Heart left ventricle (tissue), 16 donors: ENCODE measurements around the gene B3GAT2. TPM values are rescaled to one million over a fixed set of nuclear protein-coding genes. Genes with fewer than 3 reads are reported as not detected.

ENCODE experiments used
- ATAC-seq, 4 donors: fragments of 200-7000 bp; cut with Tn5 transposase; one replicate each; pipeline ENCODE4 v1.9.1; 2020 to 2022; ENCODE audit warnings: moderate library complexity in 4 of 4, mild to moderate bottlenecking in 3 of 4, moderate number of reproducible peaks in 1 of 4
- DNase-seq, 5 donors: peaks; one replicate each; pipeline ENCODE4 v3.0.0-alpha.2; 2020
- H3K27ac ChIP-seq, 12 donors: fragments of 200-600 bp; sonication (generic) in 4 of 12; one replicate each; pipeline versions ENCODE4 v1.5.0 to v1.8.0; 2016 to 2022; ENCODE audit warnings: mild to moderate bottlenecking in 2 of 12
- H3K27me3 ChIP-seq, 9 donors: fragments of 200-600 bp; sonication (generic) in 2 of 9; one replicate each; pipeline versions ENCODE4 v1.5.1 to v1.8.0; 2016 to 2022; ENCODE audit warnings: mild to moderate bottlenecking in 3 of 9
- H3K36me3 ChIP-seq, 9 donors: fragments of 200-600 bp; sonication (generic) in 2 of 9; one replicate each; pipeline versions ENCODE4 v1.5.0 to v1.8.0; 2018 to 2022; ENCODE audit warnings: mild to moderate bottlenecking in 2 of 9
- H3K4me1 ChIP-seq, 12 donors: fragments of 200-600 bp; sonication (generic) in 4 of 12; one replicate each; pipeline versions ENCODE4 v1.5.0 to v1.8.0; 2016 to 2022; ENCODE audit warnings: mild to moderate bottlenecking in 3 of 12
- H3K4me3 ChIP-seq, 12 donors: fragments of 200-600 bp; sonication (generic) in 4 of 12; one replicate each; pipeline versions ENCODE4 v1.5.0 to v1.8.0; 2017 to 2022; ENCODE audit warnings: mild to moderate bottlenecking in 9 of 12, moderate library complexity in 4 of 12
- H3K9me3 ChIP-seq, 12 donors: fragments of 200-600 bp; sonication (generic) in 4 of 12; one replicate each; pipeline versions ENCODE4 v1.5.0 to v1.8.0; 2016 to 2022; ENCODE audit warnings: mild to moderate bottlenecking in 1 of 12
- POLR2A ChIP-seq, 2 donors: fragments of 450-650 bp; IDR thresholded peaks; one replicate each; pipeline ENCODE4 v1.6.1; 2017; ENCODE audit warnings: antibody characterized with exemption in 2 of 2, mild to moderate bottlenecking in 2 of 2, moderate library complexity in 2 of 2
- WGBS, 4 donors: extraction: QIAGEN DNeasy Blood & Tissue Kit in 2 of 4; methylation state at CpG; one replicate each; pipeline versions ENCODE4 v1.1.5 to v1.1.7; 2013 to 2018; 5-methylcytosine and 5-hydroxymethylcytosine counted together
- intact Hi-C, 10 donors: fragments of 100-400 bp; cut with DNase I; formaldehyde crosslinking; loops; one replicate each; pipeline versions ENCODE4 v1.11.1 to v1.14.2; 2022
- polyA plus RNA-seq, 2 donors: library from polyadenylated mRNA; stranded (reverse); fragments of 200-250 nt; gene quantifications; one replicate each; pipeline ENCODE4 v1.2.3, GENCODE V29; 2013
- total RNA-seq, 9 donors: library from RNA; depleted of rRNA in 2 of 9; stranded (reverse); fragments of >200 nt in 2 of 9; fragmentation: NEBNext Ultra II Directional in 3 of 9; extraction: Animal tissue kit (Norgen Biotek cat#: 25700) in 3 of 9; gene quantifications; one replicate each; pipeline versions ENCODE4 v1.1.0 to v1.2.4, GENCODE V29; 2016 to 2023
- TF ChIP-seq, protein P1 (sequence below), 12 donors: fragments of 200-600 bp; sonication (generic) in 4 of 12; IDR thresholded peaks; one replicate each; pipeline versions ENCODE4 v1.5.0 to v1.8.0; 2018 to 2022; ENCODE audit warnings: antibody characterized with exemption in 12 of 12, mild to moderate bottlenecking in 5 of 12
- donor health status: ischemic (EF 13 %, LVEDD 7.1; RV severe dilation, severe dysfunction).
- donor health status: healthy with polysubstance abuse.
- donor health status: DM: no; HTN: yes; CAD: no.
- donor health status: DM: no; HTN: no; CAD: no.
- donor health status: ischemic (EF 25% LVEDD 6.9; RV normal size, moderate dysfunction).
- donor health status: ischemic (EF 25% LVEDD 5.7; RV mildly dilated, moderate dysfunction).
- donor health status: healthy.
- donor health status: DM: yes; HTN: yes; CAD: no.
- donor health status: ischemic (EF 35%, LVEDD 5.7; RV mildly dilated, moderate dysfunction).
- donor health status: nonischemic (EF 11% LVEDD 7.7; RV severe dilation, severe dysfunction).
- donor health status: DM: yes; HTN: yes; CAD: no.
- donor health status: PGD.
- donor health status: ischemic (EF 29% LVEDD 5.4; RV normal size, mild dysfunction).
- donor health status: nonischemic (EF 23%, LVEDD 6.1; RV moderate dilation, normal function).

The B3GAT2 gene
- total and polyA plus RNA-seq, 11 donors, result 0.04 to 0.09 (median 0.07) TPM; not detected in 5

DNA sequence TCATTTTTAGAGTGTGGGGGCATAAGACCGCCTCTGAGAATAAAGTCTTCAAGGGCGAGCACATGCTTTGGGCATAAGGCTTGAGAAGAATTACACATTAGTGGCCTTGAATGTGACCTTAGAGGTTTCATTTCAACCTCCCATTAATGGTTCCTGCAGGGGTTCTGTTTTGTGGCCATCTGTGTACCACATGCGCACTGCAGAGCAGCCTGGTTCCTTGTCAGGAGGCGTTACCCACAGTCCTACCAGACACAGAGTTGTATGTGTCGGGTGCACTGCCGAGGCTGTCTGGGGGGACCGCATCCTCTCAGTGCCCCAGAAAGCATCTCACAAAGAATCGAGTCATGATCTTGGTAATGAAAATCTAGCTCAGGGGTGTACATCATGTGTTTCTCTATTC is 115.7 kb downstream of the B3GAT2 start:
- H3K4me1 ChIP-seq, result peaks cover 0 to 10% (median 0%) of the 10 kb centered on the region in 12 donors
- no peaks in the 10 kb centered on the region for H3K9me3 ChIP-seq
- no peak overlapping the region for H3K4me3 ChIP-seq
- ATAC-seq (no peak), DNase-seq (no peak)
- H3K36me3 ChIP-seq, result peaks cover 0 to 11% (median 0%) of the 10 kb centered on the region in 9 donors
- 94 to 99% (median 97%) methylated on average over 8 of the region's 8 CpGs for WGBS, 4 donors
- H3K27ac ChIP-seq, result no peak overlapping the region
- TF ChIP-seq, protein P1, sequence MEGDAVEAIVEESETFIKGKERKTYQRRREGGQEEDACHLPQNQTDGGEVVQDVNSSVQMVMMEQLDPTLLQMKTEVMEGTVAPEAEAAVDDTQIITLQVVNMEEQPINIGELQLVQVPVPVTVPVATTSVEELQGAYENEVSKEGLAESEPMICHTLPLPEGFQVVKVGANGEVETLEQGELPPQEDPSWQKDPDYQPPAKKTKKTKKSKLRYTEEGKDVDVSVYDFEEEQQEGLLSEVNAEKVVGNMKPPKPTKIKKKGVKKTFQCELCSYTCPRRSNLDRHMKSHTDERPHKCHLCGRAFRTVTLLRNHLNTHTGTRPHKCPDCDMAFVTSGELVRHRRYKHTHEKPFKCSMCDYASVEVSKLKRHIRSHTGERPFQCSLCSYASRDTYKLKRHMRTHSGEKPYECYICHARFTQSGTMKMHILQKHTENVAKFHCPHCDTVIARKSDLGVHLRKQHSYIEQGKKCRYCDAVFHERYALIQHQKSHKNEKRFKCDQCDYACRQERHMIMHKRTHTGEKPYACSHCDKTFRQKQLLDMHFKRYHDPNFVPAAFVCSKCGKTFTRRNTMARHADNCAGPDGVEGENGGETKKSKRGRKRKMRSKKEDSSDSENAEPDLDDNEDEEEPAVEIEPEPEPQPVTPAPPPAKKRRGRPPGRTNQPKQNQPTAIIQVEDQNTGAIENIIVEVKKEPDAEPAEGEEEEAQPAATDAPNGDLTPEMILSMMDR (IDR thresholded peaks at IDR 0.05), result no peak
- TF ChIP-seq POLR2A (IDR thresholded peaks at IDR 0.05), result no peak
- H3K27me3 ChIP-seq, result no peaks in the 10 kb centered on the region
- intact Hi-C loops, result no loop called here

DNA sequence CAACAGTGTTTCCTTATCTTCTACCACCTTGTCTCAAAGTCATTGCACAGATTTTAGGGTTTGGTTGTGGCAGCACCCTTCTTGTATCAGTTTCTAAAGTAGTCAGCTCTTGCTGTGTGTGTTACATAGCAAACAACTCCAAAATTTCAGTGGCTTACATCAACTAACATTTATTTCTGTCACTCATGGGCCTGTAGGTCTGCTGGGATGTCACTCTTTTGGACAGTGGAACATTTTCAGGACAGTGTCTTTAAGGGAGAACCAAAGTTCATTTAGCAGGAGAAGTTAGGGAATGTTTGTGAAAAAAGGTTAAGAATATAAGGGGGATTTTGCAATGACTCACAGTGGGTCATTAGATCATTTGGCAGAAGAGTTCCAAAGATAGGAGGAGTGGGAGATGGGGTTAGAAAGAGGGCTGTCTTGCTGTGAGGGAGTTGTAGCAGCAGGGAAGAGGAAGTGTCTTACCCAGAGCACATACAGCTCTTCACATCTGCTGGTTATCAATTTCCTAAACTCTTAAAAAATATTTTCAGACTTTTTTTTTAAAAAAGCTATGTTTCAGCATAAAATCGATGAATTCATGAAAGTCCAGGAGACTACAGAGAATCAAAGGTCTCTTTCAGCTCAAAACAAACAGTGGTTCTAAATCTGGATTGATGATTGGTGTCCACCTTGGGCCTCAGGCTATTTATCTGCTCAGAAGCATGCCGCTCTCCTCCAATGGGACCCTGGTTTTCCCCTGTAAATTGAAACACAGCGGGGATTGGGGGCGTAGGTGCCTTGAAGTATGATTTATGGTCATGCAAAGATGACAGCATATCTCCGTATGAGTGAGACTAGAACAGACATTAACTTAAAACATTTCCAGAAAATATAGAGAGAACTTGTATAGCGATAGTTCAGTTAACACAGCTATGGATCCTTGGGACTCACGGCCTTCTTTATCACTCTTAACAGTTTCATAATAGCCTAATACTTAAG is 117.3 kb downstream of the B3GAT2 start:
- DNase-seq (no peak), ATAC-seq (no peak)
- intact Hi-C loops, result no loop called here
- H3K4me1 ChIP-seq, result peaks cover 0 to 12% (median 0%) of the 10 kb centered on the region in 12 donors
- H3K9me3 ChIP-seq, result no peaks in the 10 kb centered on the region
- TF ChIP-seq POLR2A (IDR thresholded peaks at IDR 0.05), result no peak
- TF ChIP-seq, protein P1 (IDR thresholded peaks at IDR 0.05), result no peak
- H3K4me3 ChIP-seq, result no peak overlapping the region
- H3K36me3 ChIP-seq, result peaks cover 0 to 11% (median 0%) of the 10 kb centered on the region in 9 donors
- H3K27ac ChIP-seq, result no peak overlapping the region
- no peaks in the 10 kb centered on the region for H3K27me3 ChIP-seq
- WGBS, 4 donors, result 89 to 96% (median 93%) methylated on average over 7 of the region's 7 CpGs

DNA sequence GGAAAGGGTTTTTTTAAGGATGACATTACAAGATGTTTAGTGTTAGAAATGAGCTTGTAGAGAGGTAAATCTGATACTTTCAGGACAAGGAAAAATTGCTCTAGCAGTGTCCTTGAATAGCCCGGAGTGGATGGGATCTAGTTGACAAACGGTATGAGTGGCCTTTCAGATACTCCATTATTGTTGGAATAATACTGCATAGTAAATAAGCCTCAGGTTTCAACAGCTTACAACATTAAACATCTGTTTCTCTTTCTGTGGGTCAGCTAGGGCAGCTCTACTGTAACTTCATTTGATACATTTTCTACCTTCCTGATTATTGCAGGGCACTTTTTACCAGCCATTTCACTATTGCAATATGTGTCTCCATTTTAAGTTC is 118.0 kb downstream of the B3GAT2 start:
- TF ChIP-seq, protein P1 (IDR thresholded peaks at IDR 0.05), result no peak
- DNase-seq (no peak), ATAC-seq (no peak)
- Histone ChIP-seq H3K9me3 (no peaks in the 10 kb centered on the region), H3K36me3 (peaks cover 0 to 11% (median 0%) of the 10 kb centered on the region in 9 donors), H3K4me3 (no peak overlapping the region), H3K4me1 (peaks cover 0 to 16% (median 0%) of the 10 kb centered on the region in 12 donors), H3K27ac (no peak overlapping the region), H3K27me3 (no peaks in the 10 kb centered on the region)
- 61 to 75% (median 70%) methylated on average over 2 of the region's 2 CpGs for WGBS, 4 donors
- intact Hi-C loops, result no loop called here

DNA sequence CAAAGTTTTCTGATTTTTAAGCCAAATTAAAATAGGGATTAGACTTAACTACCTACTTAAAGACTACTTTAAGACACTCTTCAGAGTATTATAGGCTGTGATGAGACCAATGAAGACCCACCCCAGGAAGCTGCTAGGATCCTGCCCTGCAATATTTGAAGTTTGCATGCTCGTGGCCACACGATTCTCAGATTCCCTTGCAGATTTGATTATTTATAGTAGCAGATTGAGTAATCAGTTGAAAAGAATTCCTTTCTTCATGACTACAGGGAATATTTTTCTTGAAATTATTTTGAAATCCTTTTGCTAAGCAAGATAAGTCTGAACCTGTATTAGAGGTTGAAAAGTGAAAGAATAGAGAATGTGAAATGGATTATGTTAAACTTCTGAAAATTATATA is 122.3 kb downstream of the B3GAT2 start:
- DNase-seq (no peak), ATAC-seq (no peak)
- intact Hi-C loops, result no loop called here
- Histone ChIP-seq H3K27me3 (no peaks in the 10 kb centered on the region), H3K9me3 (peaks cover 0 to 8% (median 0%) of the 10 kb centered on the region in 12 donors), H3K4me3 (no peak overlapping the region), H3K36me3 (peaks cover 0 to 6% (median 0%) of the 10 kb centered on the region in 9 donors), H3K27ac (no peak overlapping the region), H3K4me1 (peaks cover 0 to 16% (median 0%) of the 10 kb centered on the region in 12 donors)
- 24 to 63% (median 48%) methylated on average over 2 of the region's 2 CpGs for WGBS, 4 donors
- no peak for TF ChIP-seq POLR2A (IDR thresholded peaks at IDR 0.05)
- TF ChIP-seq, protein P1 (IDR thresholded peaks at IDR 0.05), result no peak
